CD4-positive, alpha-beta T cell treated with Interleukin-1 beta for 1 hour (primary cell): ENCODE results near the gene DNAJB8.

Source experiments
- DNase-seq, 2 donors: peaks; one replicate each; pipeline ENCODE4 v3.0.0-alpha.2; 2020 to 2022

Gene DNAJB8

DNA sequence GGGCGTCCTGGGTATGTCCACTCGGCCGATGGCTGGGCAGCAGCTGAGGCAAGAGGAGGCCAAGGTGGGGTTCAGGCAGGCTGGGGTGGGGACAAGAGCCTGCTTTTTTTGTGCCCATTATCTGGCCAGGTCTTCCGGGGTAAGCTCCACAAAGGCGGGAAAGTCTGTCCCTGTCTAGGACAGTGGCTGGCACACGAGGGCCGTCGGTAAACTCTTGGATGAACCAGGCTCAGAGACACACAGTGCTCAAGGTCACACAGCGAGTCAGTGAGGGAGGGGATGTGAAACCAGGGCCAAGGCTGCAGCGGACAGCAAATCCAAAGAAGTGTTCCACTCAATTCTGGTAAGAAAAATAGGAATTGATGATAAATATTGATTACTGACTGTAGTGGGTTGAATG, 2.9 kb downstream of the DNAJB8 start:
- no peak for DNase-seq

DNA sequence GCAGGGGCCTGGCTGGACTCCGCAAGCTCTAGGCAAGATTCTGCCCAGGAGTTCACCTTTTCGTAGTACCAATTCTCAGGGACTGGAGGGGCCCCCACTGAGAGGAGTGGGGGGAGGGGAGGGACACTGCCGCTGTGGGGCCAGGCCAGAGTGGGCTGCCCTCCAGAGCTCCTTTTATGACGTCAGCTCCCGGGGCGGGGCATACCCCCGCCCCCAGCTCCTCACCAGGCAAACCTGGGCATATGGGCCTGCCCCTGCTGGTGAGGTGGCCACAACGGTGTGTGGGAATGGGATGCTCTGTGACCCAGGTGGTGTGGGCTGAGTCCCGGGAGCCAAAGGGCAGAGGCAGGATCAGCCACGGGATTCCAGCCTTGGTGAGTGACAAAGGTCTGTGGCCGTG, 3.3 kb downstream of the DNAJB8 start:
- DNase-seq, result no peak

DNA sequence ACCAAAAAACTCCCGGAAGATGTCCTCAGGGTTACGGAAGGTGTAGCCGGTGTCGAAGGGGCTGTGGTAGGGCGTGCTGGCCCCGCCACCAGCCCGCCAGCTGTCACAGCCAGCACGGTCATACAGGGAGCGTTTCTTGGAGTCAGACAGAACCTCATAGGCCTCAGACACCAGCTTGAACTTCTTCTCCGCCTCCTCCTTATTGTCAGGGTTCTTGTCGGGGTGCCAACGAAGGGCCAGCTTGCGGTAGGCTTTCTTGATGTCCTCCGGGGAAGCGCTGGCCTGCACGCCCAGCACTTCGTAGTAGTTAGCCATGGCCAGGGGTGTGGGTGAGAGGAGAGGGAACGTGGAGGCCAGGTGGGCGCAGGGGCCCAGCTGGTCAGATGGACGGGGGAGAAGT, 3.8 kb downstream of the DNAJB8 start:
- DNase-seq, result no peak

DNA sequence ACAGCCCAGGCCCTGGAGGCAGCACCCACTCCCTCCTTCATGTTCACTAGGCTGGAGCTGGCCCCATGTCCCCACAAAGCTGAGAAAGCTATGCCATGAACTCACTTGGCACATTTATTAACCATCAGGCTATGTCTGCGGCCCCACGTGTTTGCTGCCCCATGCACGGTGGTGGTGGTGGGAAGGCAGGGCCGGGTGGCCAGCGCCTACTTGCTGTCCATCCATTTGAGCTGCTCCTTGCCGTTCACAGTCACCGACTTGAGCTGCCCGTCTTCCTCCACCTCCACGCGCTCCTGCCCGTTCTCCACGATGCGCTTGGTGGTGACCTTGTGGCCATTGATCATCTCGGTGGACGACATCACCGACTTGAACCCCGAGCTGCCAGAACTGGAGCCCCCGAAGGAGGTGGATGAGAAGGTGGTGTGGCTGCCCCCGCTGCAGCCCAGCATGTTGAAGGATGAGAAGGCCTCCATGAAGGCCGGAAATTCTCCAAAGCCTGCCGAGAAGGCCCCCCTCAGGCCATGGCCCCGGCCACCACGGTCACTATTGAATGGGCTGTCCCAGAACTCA, 4.3 kb downstream of the DNAJB8 start:
- DNase-seq, result no peak

- DNase-seq, result no peak
Observed at GRCh38 chr3:128461731-128462130, 5.0 kb downstream of the DNAJB8 start.

GRCh38 chr3:128459461-128459820, 7.2 kb downstream of the DNAJB8 start:
- no peak for DNase-seq

DNA sequence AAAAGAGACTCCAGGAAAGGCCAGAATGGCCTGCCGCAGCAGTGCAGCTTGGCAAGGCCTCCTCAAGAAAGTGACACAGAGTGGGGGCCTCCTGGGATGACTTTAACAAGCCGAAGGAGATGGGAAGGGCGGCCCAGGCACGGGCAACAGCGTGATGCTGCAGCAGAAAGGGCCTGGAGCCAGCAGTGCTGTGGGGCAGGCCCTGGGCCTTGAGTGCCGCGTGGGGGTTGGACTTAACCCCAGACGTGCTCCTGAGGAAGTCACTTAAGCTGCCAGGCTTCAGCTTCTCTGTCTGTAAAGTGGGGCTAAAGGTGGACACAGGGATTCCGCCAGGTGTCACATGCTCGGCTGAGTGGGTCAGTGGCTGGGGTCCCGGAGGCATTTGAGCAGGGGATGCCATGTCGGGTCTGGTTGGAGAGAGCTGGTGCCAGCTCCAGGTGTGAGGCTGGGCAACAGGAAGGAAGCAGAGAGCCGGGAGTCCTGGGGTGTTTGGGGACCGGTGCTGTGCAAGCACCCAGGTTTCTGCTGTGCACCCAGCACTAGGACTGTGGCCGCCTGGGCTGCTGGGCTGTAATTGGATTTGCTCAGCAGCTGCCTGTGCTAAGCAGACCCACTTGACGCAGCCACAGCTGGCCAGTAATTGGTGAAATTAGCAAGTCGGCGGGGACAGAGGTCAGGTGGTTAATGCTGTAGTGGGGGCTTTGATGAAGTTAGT, 7.8 kb downstream of the DNAJB8 start:
- no peak for DNase-seq

DNA sequence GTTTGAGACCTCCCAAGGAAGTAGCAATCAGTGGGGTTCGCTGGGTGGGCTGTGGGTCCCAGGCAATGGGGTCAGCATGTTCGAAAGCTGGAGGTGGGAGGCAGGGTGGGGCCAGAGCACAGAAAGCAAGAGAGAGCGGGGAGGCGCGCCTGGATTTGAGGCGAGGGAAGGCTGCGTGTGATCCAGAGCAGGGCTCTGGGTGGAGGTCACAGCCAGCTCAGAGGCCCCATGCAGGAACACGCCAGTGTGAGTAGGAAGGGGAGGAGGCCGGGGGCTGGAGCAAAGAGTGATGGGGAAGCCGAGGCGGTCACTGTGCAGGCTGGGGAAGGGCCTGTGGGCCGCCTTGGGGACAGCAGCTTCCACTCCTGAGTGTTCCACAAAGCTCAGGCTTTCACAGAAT, 8.8 kb downstream of the DNAJB8 start:
- DNase-seq, result no peak

GRCh38 chr3:128456776-128457715, 9.6 kb downstream of the DNAJB8 start:
- DNase-seq, result no peak

- DNase-seq, result no peak
Observed at GRCh38 chr3:128455786-128456748, 10.6 kb downstream of the DNAJB8 start.

DNA sequence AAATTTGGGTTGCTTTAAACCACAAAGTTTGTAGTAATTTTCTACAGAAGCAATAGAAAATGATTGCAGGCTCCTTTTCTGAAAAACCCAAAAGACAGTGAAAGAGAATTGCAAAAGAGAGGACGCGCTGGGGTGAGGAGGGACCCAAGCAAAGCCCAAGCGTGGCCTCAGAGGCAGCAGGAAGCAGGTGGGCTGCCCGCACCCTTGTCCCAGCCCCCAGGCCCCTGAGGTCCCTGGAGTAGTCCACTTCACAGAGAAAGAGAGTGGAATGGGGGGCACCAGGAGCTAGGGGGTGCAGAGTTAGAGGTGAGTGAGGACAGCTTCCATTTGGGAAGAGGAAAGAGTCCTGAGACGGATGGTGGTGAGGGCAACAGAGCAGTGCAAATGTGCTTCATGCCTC, 11.6 kb downstream of the DNAJB8 start:
- no peak for DNase-seq

- no peak for DNase-seq
Observed at GRCh38 chr3:128454310-128454618, 12.4 kb downstream of the DNAJB8 start.

DNA sequence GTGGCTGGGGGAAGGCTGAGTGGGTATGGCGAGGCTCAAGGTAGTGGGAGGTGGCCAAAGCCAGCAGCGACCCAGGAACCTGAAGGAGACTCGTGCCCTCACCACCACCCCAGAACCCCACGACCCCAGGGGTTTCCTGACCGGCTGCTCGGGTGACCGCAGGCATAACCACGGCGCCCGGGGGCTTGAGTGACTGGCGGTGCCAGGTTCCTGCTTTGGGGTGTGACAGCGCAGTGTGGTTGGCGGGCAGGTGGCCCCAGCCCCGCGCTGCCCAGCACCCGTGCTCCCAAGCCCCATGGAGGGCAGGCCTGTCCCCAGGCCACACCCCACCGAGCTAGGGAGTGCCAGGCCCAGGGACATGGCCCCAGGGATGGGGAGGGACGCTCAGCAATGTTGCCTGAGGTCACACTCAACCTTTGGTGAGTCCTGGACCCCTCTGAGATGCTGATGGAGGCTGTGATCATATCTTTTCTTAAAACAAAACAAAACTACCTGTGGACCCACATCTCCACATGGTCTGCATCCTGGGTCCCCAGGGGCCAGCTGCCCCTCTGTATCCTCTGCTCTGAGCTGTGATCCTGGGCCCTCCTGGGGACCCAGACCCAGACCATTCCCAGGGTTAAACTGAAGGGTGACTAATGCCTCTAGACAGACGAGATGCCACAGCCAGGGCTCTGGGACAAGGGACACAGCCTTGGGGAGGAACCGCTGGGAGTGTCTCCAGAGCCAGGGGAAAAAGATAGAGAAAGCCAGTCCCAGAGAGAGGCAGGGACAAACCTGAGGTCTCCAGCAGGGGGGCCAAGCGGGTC, 13.0 kb downstream of the DNAJB8 start:
- no peak for DNase-seq

DNA sequence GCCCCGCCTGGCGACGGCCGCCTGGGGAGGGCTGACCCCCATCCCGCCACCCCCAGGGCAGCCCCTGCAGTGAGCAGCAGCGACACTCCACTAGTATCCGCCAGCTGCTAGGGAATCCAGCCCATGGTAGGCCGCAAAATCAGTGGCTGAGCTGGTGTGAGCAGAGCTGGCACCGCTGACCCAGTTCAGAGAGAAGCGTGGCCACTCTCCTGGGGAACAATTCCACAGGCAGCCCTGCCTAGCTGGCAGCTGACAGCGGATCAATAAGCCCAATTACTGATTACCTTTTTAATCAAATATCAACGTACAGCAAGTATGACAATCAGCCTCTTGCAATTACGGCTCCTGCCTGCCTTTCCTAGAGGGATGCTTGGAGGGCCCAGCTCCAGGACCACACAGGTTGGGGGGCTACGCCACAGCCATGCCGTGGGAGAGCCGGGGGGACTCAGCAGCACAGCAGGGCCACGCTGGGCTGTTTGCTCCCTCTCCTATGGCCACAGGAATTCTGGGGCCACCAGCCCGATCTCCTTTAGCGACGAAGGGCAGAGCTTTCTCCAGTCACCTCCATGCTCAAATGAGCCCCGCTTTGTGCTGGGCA, 13.9 kb downstream of the DNAJB8 start:
- no peak for DNase-seq

DNA sequence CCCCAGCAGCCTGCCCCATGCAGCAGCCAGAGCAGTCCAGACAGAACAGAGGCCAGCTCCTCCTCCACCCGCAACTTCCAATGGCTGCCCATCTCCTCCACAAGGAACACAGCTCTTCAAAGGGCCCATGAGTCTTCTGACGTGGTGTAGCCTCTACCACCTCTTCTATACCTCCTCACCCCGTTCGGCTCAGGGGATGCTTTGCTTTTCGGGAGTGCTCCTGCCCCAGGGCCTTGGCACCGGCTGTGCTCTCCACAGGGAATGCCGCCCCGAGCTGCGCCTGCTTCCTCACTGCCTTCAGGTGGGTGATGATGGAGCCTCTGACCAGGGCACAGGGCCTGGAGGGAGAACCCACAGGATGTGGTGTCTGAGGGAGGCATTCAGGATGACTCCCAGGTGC, 14.6 kb downstream of the DNAJB8 start:
- no peak for DNase-seq

- DNase-seq, result no peak
Observed at GRCh38 chr3:128449111-128449638, 17.5 kb downstream of the DNAJB8 start.

DNA sequence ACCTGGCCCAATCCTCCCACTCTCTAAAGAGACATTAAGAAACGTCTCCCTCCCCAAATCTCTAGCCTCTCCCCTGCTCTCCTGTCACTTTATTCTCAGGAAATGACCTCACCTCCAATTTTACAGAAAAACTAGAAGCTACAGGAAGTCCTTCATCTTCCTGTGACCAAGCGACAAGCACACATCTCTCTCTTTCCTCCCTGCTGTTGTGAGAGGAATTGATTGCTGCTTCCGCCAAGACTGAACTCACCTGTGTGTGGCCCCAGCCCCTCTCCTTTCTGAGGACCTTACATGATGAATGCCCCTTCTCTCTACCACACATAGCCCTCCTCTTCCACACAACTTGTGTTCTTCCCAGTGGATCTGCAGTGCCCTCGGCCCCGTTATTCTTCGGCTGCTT, 18.2 kb downstream of the DNAJB8 start:
- peak; percentile 13 to 45 for DNase-seq

DNA sequence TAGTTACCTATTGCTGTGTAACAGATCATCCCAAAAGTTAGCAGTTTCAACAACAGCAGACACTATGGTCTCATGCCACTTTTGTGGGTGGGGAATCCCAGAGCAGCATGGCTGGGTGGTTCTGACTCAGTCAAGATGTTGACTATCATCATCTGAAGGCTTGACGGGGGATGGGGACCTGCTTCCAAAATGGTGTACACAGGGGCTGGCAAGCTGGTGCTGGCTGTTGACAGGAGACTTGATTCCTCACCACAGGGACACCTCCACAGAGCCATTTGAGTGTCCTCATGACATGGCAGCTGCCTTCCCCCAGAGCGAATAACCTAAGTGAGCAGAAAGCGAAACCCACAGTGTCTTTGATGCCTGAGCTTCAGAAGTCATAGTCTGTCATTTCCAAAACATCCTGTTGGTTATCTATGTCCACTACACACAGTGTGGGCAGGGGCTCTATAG, 19.1 kb downstream of the DNAJB8 start:
- DNase-seq, result no peak

DNA sequence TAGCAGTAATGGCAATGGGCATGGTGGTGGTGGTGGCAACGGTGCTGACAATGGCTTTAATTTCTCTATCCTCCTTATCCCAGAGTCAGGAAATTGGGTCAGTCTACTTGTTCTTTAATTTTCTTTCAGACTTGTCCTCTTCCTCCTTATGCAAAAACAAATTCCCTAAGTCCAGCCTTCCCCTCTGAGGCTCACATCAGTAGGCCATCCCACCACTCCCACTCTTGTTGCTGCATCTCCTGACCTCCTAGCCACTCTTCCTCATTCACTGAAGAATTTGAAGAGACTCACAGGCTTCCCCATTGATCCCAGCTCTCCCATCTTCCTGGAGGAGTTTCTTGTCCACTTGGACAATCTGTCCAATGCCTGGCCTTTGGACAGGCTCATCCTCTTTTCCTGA, 19.9 kb downstream of the DNAJB8 start:
- DNase-seq, result no peak

- no peak for DNase-seq
Observed at GRCh38 chr3:128445357-128445756, 21.3 kb downstream of the DNAJB8 start.

DNA sequence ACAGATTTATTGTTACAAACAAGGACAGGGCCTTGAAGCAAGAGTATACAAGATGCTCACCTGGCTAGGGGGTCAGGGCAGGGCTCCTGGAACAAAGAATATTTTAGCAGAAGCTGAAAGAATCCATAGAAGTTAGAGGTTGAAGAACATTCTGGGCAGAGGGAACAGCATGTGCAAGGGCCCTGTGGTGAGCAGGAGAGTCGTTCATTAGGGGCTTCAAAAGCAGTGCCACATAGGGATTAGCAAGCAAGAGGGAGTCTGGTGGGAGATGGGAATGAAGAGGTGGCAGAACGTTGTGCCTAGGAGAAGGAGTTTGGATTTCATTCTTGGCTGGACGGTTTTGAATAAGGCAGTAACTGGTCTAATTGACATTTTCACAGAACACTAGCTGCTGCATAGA, 22.9 kb downstream of the DNAJB8 start:
- no peak for DNase-seq
